GM21381 (cell line): ENCODE results near the gene LHFPL2.

Experiments
- ATAC-seq: cut with Tn5 transposase; IDR thresholded peaks from one replicate; pipeline ENCODE4 v1.9.1; 2021; ENCODE audit warnings: mild to moderate bottlenecking, moderate library complexity; ENCODE audit not compliant: unreplicated experiment

Gene LHFPL2

DNA sequence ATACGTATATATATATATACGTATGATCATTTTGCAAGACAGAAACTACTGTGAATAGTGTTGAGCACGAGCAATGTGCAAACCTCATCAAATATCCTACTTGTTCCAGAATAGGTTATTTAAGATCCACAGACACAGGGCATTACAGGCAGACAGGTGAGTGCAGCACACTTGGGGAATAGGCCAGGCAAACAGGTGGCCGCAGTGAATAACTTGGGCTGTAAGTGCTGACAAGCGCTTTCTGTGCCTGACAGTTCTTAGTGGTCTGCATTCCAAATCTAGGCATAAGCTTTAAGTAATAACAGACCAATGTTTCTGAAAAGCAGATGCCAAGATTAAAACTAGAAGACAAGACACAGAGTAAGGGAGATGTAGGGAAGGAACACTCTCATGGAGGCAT is 77.9 kb downstream of the LHFPL2 start:
- no peak for ATAC-seq

DNA sequence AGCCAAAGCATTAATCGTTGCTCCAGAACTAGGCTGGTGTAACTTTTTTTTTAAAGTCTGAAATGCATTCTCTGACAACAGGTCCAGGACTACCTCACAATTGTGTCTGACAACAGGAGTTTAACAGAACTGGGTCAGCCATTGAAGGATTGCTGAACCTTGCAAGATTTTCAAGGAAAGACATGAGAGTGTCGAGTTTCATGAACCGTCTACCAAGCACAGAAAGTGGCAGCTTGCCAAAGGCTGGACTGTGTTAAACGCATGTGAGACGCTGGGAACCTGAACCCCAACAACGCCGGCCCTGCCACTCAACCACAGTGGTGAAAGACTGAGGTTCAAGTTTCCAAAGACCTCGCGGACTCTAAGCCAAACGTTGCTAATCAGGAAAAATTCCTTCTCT is 79.1 kb downstream of the LHFPL2 start:
- no peak for ATAC-seq

DNA sequence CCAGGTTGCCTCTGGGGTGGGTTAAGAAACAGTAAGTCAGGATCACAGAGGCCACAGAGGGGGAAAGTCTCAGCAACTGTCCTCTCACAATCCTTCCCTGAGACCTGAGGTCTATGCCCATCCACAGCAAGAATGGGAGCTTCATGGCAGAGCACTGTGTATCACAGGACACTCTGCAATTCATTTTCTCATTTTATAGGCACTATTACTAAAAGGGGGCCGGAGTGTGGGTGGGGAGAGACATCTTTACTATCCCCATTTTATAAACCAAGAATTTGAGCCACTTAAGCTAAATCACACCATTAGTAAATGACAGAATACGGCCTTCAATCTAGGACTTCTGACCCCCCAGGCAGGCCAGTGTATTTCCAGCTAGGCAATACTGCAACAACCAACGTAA is 79.9 kb downstream of the LHFPL2 start:
- no peak for ATAC-seq

DNA sequence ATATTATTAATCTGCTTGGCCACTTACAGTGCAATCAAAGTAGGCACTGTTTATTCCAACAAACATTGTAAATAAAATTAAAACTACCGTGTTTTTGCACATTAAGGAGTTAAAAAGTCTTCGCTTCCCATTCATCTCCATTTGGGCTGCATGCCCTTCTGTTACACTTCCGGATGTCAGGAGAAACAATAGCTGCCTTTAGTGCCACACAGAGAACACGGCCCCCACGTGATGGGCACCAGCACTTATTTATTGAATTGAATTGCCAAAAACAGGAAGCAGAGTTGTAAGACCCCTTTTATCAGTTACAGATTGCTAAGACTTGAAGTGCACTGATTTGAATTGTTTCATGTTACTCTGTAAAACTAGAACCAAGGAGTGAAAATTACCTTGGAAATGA is 80.4 kb downstream of the LHFPL2 start:
- ATAC-seq = no peak

DNA sequence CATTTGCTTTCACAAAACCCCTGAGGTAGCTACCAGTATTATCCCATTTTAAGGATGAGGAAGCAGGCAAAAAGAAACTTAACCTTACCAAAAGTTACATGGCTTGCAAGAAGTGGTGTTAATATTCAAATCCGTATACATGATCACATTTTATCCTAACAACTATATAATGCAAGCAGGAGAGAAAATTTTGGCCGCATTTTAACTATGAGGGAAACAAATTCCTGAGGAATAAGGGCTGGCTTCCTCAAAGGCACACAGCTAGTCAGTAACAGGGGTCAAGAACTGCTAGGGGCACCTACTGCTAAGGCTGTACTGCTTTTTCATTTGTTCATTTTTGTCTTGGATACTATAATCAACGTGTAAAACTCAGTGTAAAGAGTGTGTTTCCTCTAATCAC is 81.0 kb downstream of the LHFPL2 start:
- no peak for ATAC-seq

DNA sequence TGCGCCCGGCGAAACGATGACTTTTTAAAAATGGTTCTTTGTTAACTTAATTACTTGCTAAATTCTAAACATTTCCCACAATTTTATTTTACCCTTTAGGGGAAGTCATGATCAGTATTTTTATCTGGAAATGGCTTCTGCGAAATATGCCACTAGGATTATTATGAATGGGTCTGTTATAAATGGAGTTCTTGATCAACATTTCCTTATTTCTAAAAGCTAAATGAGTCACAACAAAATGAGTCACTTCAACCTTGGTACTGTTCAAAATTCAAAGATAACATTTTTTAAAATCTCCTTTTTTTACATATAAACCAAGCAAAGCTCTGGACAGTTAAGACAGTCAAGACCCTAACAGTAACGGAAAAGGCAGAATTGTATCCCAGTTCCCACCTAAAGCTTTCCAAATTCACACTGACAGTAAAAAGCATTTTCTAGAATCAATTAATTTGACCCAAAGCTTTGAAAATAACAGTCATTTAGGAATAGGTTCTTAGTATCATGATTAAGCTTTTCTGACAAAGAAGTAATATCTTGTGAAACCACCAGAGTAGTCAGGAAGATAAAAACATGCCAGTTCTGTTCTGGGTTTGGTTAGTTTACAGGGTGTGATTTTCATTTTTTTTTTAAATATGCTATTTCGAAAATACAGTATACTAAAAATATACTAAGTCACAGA is 81.7 kb downstream of the LHFPL2 start:
- ATAC-seq = no peak

DNA sequence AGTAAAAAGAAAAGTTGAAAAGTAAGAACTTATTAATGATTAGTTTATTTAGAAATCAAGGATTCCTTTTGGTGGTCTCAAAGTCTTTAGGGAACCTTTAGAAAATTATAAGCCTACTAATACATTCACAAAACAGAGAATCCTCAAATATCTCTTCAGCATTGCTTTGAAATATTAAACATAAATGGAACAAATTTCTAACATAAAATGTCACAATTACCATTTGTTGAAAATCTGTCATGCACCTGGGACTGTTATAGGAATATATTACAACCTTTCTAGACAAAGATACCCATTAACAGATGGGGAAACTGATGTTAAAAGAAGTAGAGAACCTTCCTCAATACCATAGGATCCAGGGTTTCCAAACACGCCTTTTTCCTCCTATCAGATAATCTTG is 83.2 kb downstream of the LHFPL2 start:
- ATAC-seq = no peak

DNA sequence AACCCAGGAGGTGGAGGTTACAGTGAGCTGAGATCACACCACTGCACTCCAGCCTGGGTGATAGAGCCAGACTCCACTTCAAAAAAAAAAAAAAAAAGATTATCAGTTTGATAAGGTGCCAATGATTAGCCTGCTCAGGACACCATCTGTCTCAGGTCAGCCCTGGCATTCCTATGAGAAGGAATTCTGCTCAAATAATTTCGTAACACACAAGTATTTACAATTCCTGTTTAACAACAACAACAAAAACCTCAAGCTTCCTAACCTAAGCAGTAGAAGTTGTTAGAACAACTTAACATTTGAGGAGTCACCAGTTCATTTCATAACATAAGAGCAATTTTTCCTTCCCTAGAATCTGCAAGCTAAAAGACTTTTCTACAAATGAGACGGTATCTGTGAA is 85.0 kb downstream of the LHFPL2 start:
- no peak for ATAC-seq

DNA sequence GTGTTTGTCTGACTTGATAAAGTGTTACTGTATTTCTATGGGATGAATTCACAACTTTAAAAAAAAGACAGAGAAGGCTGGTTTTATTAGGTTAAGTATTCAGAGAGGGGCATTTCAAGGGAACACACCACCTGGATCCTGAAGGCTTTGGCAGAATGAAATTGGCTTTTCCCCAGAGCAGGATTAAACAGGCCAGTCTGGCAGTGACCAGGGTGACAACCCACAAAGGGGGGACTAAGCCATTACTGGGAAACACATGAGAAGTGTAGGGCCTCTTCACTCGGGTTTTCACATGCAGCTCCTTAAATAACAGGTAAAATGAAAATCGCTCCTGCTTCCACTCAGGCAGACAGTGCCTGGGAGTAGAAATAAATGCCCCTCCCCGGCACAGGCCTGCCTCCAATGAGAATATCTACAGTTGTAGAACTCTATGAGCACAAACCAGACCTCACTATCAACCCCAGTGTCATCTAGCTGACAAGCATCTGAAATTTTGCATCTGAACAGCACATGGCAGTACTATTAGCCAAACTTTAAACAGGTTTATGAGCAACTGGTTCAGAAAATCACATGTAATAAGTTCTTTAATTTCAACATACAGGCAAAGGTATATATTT is 85.8 kb downstream of the LHFPL2 start:
- ATAC-seq = no peak

DNA sequence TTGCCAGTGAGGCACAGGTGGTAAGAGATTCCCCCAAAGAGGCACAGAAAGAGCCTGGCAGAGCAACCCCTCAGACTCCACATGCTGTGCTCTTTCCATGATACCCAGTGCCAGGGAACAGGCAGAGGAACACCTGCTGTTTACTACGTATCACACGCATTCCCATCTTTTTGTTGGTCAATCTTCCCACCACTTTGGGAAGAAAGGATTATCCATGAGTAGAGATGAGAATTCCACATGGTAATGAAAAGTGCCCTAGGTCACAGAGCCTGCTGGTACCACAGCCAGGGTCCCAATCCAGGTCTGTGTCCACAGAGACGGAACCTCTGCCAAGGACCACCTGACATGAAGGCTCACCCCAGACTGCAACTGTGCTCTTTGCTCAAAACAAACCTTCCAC is 86.6 kb downstream of the LHFPL2 start:
- ATAC-seq = no peak

DNA sequence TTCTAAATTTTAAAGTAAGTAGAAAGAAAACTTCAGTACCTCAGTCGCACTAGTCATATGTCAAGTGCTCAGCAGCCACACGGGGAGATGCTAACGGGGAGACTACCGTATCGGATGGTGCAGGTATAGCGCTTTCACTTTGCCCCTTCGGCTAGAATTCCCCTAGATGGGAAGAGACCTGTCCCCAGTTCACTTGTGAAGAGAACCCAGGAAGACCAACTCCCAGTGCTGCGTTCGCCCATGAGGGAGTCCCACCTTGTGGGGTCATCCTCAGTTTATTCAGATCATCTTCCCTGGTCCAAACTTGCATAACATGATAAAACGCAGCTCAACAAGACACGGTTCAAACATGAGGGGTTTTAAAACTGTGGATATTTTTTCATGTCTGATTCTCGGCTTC is 87.3 kb downstream of the LHFPL2 start:
- ATAC-seq = no peak

DNA sequence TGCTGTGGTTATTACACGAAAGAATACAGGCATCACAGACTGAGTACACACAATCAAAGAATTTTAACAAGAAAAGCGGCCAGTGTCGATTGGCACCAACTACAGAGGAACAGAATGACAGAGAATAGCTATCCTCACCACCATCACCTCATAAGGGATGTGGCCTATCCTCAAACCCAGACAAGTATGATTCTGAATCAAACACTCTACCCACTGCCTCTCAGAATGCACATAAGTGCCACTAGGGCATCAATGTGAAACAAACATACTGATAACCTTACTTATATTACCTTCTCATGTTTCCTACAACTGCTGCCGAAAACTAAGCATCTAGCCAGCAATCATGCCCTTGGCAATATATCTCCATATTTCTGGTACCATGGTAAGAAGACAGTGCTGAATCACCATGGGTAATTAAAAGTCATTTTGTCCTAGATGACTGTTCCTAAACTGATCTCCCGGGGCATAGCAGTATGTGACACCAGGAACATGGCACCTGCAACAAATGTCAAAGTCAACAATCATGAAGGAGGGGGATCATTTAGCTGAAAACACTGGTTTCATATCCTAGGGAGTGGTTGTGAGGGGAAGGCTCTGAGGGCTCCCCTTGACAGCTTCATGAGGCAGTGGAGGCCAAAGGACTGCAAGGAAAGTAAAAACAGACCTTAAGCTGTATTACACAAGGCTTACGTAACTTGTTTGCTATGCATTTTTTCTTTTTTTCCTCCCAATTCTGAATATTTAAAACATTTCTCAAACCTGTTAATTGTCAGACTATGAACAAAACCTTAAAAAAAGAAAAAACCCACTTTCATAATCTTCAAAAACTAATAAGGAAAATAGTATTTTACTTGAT is 88.3 kb downstream of the LHFPL2 start:
- no peak for ATAC-seq

DNA sequence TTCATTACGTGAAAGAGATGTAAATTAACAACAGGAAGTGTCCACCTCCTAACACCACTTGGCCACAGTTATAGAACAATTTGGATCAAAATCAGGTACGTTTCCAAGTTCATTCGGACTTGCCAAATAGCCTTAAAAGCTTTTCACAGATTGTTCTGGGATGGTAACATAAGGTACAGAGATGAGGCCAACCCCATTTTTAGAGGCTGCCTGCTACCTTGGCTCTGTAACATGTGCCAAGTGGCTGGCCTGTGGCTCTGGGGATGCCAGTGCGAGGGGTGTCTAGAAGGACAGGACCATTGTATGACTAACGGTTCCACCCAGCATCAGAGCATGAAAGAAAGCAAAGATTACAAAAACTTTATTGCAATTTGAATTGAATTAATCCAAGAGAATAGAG is 91.0 kb downstream of the LHFPL2 start:
- no peak for ATAC-seq

DNA sequence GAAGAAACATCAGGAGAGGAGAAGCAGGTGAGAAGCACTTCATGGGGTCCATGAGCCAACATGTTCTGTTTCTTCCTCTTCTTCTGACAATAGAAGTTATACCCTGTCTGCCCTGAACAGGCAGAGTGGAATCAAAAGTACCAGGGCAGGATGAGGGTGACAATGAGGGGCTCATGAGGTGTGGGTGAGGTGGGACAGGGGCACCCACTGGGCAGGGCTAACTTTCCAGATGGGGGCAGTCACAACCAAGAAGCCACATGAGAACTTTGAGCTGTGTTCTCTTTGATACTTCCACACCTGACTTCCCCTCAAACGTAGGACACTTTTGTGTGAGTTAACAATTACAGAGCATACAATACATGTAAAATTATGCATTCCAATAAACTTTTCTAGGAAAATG is 92.7 kb downstream of the LHFPL2 start:
- ATAC-seq = no peak

DNA sequence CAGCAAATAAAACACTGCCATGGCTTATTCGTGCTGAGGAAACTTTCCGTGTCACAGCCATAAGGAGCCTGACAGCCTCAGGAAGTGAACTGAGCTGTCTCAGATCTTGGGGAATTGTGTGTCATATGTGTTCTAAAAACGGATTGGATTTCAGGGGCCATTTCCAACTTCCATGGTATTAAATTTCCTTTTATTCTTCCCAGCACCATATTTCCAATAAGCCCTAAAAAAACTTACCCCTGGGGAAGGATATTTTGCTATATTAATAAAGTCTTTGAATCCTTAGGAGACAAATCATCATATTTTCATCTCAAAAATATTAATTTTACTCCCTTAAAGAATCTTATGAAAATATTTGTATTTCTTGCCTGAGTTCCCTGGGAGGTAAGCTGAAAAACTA is 93.9 kb downstream of the LHFPL2 start:
- no peak for ATAC-seq

DNA sequence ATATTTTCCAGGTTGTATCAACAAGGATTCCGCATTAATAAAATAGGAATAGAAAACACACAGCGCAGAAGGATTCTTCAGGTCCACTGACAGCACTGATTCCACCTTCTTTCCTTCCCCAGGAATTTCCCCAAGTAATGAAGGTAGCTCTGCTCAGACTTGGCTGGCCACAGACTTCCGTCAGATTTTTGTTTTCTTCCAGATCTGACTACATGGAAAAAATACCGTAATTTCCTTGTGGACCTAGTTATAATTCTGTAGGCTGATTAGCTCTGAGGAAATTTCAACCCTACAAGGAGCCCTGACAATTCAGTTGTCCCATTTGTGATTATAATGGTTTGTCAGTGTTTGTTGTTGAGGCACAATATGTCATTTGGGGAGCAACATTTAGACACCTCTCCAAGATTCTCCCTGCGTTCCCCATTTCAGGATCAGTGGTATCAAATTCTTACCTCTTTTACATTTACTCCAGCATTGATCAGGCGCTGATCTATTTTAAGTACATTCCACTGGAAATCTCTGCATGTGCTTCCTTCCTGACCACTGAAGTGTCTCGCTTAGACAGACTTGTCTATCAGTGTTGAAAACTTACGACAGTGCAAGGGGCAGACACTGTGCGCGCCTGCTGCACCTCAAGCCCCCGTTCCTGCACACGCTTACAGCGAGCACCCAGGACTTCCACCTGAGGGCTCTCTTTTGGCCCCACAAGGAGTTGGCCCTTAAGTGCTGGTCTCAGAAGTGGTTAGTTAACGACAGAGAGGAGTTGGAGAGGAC is 94.8 kb downstream of the LHFPL2 start:
- no peak for ATAC-seq

DNA sequence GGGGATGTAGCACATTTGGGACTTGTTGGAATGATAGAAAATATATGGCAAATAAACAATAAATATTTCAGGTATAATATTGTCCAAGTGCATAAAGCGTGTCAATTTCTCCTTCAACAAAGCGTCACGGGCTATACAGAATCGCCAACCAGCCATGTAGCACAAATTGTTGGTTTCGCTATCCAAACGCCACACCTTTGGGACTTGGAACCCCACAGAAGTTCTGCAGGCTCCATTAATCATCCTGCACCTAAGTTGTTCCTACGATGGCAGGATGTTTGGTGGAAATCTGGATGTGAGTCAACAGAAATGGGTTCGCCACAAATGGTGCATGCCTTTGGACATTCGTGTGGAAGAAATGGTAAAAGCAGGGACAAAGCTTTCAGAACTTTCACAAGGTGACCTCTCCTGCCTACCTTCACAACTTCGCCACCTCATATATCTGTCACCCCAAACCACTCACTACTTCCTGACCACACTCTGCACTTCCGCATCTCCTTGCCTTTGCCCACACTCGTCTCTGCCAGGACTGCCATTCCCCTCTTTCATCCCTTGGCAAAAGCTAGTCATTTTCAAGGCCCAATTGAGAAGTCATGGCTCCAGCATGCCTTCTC is 95.7 kb downstream of the LHFPL2 start:
- ATAC-seq = no peak

DNA sequence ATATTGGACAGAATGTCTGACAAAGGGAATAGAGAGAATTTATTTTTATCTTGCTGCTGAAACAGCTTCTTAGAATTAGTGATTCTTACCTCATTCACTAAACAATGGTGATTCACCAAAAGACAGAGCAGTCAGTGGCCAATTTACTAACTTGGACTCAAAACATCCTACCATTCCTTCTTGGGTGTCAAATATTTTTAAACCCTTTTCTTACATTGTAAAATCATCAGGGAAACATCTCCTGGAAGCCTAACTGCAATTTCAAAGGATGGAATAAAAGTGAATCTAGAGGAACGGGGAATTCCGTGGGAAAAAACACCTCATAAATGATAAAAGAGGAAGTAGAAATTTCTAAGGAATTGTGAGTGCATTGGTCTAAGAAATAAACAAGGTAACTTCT is 97.7 kb downstream of the LHFPL2 start:
- ATAC-seq = no peak

DNA sequence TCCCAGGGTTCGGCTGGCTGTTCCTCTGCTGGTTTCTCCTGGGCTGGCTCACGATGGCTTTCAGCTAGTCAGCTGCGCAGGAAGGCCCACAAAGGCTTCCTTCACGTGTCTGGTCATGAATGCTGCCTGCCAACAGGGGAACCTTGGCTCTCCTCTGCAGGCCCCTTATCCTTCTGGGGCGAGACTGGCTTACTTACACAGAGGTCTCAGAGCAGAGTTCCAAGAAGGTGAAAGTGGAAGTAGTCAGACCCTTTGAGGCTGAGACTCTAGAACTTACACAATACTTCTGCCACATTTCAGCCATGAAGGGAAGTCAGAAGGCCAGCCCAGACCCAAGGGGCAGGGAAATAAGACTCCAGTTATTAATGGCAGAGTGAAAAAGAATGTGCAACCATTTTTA is 99.5 kb downstream of the LHFPL2 start:
- no peak for ATAC-seq

DNA sequence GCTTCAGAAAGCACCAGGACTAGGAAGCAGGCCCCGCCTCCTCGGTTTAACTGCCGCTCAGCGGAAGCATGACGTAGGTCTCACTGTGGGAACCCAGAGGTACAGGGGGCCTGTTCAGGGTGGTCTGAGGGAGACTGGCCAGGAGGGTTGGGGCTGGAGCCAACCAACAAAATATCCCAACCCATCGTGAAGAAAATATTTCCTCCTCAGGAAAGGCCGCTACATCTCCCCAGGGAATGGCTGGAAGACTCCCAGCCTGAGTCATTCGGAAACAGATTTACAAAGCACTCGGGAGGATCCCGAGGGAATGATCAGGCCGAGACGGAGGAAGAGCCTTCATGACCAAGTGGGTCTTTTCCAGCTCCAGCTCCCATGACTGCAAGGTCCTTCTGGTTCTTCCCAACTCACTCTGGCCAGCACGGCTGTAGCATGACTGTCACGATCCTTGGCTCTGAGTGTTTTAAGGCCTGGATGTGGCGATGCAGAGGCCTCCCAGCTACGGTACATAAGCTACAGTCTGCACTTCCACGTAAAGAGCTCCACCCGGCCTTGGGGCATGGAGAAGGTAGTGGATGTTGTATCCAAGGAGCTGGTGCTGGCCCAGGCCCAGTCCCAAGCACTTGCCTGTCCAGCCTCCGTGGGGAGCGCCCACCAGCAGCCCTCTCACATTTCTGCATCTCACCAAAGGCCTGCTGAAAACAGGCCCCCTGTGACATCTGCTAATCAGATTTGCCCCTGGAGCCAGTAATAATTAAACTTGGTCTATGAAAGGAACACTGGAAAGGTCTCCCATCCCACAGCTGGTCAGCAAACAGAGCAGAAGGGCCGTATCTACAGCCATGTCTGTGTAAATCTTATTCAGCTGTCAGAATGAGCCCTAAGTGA is 100.6 kb downstream of the LHFPL2 start:
- no peak for ATAC-seq
